MM.1S (cell line): ENCODE data around the gene CSH2.
"Not testable (repeated sequence)": the region's sequence is repeated elsewhere in the genome, so short reads cannot be mapped to it uniquely, and the experiment has no call there.

Experiments used
- DNase-seq: peaks from one replicate; pipeline ENCODE4 v3.0.0-alpha.2; 2015
- H2AFZ ChIP-seq: fragments of 300-600 bp; sonication (generic); 2 replicates; pipeline ENCODE4 v1.6.0; 2016; ENCODE audit warnings: antibody characterized with exemption, low read length
- H3F3A ChIP-seq: fragments of 300-600 bp; sonication (generic); 2 replicates; pipeline ENCODE4 v1.6.1; 2016; ENCODE audit warnings: mild to moderate bottlenecking, antibody characterized with exemption, low read length, moderate library complexity, mixed read lengths; ENCODE audit not compliant: insufficient read depth
- H3K27ac ChIP-seq: fragments of 300-600 bp; sonication (generic); 2 replicates; pipeline ENCODE4 v1.5.1; 2016; ENCODE audit warnings: mild to moderate bottlenecking, low read length
- H3K27me3 ChIP-seq: fragments of 300-600 bp; sonication (generic); replicated peaks from 2 replicates; pipeline ENCODE4 v1.6.0; 2016; ENCODE audit warnings: low read length; ENCODE audit not compliant: insufficient read depth
- H3K36me3 ChIP-seq: fragments of 300-600 bp; sonication (generic); replicated peaks from 2 replicates; pipeline ENCODE4 v1.6.1; 2016; ENCODE audit warnings: mild to moderate bottlenecking, low read length, mixed read lengths; ENCODE audit not compliant: insufficient read depth
- H3K4me1 ChIP-seq: fragments of 300-600 bp; sonication (generic); 2 replicates; pipeline ENCODE4 v1.6.1; 2016; ENCODE audit warnings: low read length, mixed read lengths
- H3K4me2 ChIP-seq: fragments of 300-600 bp; sonication (generic); 2 replicates; pipeline ENCODE4 v1.6.0; 2016; ENCODE audit warnings: low read depth, low read length
- H3K4me3 ChIP-seq: fragments of 300-600 bp; sonication (generic); 2 replicates; pipeline ENCODE4 v1.5.1; 2016; ENCODE audit warnings: low read length, mixed read lengths
- H3K79me2 ChIP-seq: fragments of 300-600 bp; sonication (generic); 2 replicates; pipeline ENCODE4 v1.6.1; 2016; ENCODE audit warnings: mixed run types, low read length, mixed read lengths
- H3K9ac ChIP-seq: fragments of 300-600 bp; sonication (generic); 2 replicates; pipeline ENCODE4 v1.6.1; 2016; ENCODE audit warnings: low read length, mixed read lengths
- H3K9me2 ChIP-seq: fragments of 300-600 bp; sonication (generic); replicated peaks from 2 replicates; pipeline ENCODE4 v1.6.1; 2016; ENCODE audit warnings: mild to moderate bottlenecking, low read length, mixed read lengths; ENCODE audit not compliant: insufficient read depth
- H3K9me3 ChIP-seq: fragments of 300-600 bp; sonication (generic); replicated peaks from 2 replicates; pipeline ENCODE4 v1.6.1; 2016; ENCODE audit warnings: mild to moderate bottlenecking, low read length, mixed read lengths; ENCODE audit not compliant: insufficient read depth
- H4K20me1 ChIP-seq: fragments of 300-600 bp; sonication (generic); 2 replicates; pipeline ENCODE4 v1.6.1; 2016; ENCODE audit warnings: mild to moderate bottlenecking, low read length, moderate library complexity, mixed read lengths; ENCODE audit not compliant: insufficient read depth
- EZH2 ChIP-seq: fragments of 300-600 bp; sonication (generic); optimal IDR thresholded peaks from 2 replicates; pipeline ENCODE3; 2017; ENCODE audit warnings: low read depth, mild to moderate bottlenecking, antibody characterized with exemption, low read length, mixed read lengths
- EZH2phosphoT487 ChIP-seq: fragments of 300-600 bp; sonication (generic); IDR thresholded peaks from 2 replicates; pipeline ENCODE4 v1.6.1; 2018; ENCODE audit warnings: antibody characterized with exemption, low read length
- TF ChIP-seq, protein P1 (sequence below): fragments of 300-600 bp; sonication (generic); IDR thresholded peaks from 2 replicates; pipeline ENCODE4 v1.5.1; 2016; ENCODE audit warnings: antibody characterized with exemption, low read length, mixed read lengths

The CSH2 gene

DNA sequence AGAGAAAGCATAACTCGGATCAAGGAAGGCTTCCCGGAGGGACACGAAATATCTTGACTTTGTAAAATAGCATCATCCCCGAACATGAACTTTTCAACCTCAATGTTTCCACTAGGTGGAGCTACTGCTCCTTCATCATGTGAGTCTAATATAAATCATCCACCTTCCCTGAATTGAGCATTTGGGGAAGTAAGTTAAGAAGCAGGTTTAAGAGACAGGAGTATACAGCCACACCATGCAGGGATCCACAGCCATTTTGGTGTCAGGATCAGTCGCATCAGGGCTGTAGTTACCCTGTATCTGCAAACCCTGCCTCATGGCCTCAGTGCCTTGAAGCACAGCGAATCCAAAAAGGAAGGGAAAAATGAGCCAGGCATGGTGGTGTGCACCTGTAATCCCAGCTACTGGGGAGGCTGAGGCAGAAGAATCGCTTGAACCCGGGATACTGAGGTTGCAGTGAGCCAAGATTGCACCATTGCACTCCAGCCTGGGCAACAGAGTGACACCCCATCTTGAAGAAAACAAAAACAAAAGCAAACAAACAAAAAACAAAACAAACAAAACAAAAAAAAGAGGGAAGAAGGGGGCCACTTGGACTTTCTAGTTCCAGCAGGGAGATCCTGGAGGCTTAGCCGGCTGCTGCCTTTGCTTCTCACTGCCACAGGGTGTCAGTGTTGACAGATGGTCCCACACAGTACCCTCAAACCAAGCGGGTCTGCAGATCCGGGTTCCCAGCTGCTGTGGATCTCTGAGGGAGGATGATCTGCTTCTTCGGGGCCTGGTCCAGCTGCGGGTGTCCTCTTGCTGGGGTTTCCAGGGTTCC, 15.8 kb upstream of the CSH2 start:
- H3K9me3 ChIP-seq, H3K9ac ChIP-seq, H2AFZ ChIP-seq, H3K27ac ChIP-seq, H3K9me2 ChIP-seq, H3F3A ChIP-seq, H3K4me3 ChIP-seq, H3K4me1 ChIP-seq, H3K27me3 ChIP-seq, H3K79me2 ChIP-seq, H3K36me3 ChIP-seq, H4K20me1 ChIP-seq: not testable (repeated sequence)
- DNase-seq = peak; percentile 56
- H3K4me2 ChIP-seq = peak overlapping the region; percentile 39; the same call in 1 of the 2 replicates
- TF ChIP-seq, protein P1, sequence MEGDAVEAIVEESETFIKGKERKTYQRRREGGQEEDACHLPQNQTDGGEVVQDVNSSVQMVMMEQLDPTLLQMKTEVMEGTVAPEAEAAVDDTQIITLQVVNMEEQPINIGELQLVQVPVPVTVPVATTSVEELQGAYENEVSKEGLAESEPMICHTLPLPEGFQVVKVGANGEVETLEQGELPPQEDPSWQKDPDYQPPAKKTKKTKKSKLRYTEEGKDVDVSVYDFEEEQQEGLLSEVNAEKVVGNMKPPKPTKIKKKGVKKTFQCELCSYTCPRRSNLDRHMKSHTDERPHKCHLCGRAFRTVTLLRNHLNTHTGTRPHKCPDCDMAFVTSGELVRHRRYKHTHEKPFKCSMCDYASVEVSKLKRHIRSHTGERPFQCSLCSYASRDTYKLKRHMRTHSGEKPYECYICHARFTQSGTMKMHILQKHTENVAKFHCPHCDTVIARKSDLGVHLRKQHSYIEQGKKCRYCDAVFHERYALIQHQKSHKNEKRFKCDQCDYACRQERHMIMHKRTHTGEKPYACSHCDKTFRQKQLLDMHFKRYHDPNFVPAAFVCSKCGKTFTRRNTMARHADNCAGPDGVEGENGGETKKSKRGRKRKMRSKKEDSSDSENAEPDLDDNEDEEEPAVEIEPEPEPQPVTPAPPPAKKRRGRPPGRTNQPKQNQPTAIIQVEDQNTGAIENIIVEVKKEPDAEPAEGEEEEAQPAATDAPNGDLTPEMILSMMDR = peak; percentile 36

DNA sequence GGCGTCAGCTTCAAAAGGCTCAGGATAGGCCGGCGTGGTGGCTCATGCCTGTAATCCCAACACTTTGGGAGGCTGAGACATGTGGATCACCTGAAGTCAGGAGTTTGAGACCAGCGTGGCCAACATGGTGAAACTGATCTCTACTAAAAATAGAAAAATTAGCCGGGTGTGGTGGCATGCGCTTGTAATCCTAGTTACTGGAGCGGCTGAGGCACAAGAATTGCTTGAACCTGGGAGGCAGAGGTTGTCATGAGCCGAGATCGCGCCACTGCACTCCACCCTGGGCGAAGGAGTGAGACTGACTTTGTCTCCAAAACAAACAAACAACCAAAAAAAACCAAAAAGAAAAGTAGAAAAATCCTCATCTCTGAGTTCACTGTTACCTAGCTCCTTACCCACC, 11.6 kb upstream of the CSH2 start:
- peaks cover 12% of the 10 kb centered on the region for H3K27me3 ChIP-seq
- not testable (repeated sequence) for H3K27ac ChIP-seq, H2AFZ ChIP-seq, H3K79me2 ChIP-seq, H3K4me1 ChIP-seq, H4K20me1 ChIP-seq, H3K9ac ChIP-seq, H3K9me3 ChIP-seq, H3K9me2 ChIP-seq, H3K36me3 ChIP-seq, H3K4me3 ChIP-seq, DNase-seq, H3K4me2 ChIP-seq, H3F3A ChIP-seq

DNA sequence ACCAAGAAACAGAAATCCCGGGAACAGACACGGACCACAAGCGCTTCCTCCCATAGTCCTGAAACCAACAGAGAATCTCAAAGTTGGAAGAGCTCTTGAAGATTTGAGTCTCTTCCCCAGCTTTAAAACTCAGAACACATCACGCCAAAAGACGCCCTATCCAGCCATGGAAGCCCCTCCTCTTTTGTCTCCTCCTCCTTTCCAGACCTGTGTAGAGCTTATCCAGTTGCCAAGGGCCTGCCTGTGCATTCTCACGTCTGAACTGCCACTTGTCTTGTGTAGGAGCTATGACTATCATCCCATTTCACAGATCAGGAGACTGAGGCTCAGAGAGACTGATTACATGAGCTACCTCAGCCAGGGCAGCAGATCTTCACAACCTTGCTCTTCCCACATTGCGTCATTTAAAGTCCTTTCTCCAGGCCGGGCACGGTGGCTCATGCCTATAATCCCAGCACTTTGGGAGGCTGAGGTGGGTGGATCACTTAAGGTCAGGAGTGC, 9.2 kb upstream of the CSH2 start:
- H3K79me2 ChIP-seq, H3K27ac ChIP-seq, H3K4me2 ChIP-seq, H3K9me2 ChIP-seq, H2AFZ ChIP-seq, H3K9me3 ChIP-seq, H4K20me1 ChIP-seq, H3K9ac ChIP-seq, H3K36me3 ChIP-seq, H3K4me1 ChIP-seq, DNase-seq, H3F3A ChIP-seq, H3K4me3 ChIP-seq: not testable (repeated sequence)
- peaks cover 20% of the 10 kb centered on the region for H3K27me3 ChIP-seq

GRCh38 chr17:63881935-63882601, 8.6 kb upstream of the CSH2 start, which contains the start of gene GH2:
GH2 (minus strand) TSS chr17:63881944; CDS start chr17:63881801, 143 bp downstream.
- Histone ChIP-seq H3K9me2 (no peaks in the 10 kb centered on the region), H3K79me2 (no peaks in the 10 kb centered on the region), H2AFZ (no peak within 1 kb of the TSS), H3K4me1 (no peaks in the 10 kb centered on the region), H4K20me1 (no peaks in the 10 kb centered on the region), H3K9me3 (no peaks in the 10 kb centered on the region), H3K9ac (no peak within 1 kb of the TSS), H3K4me3 (no peak within 1 kb of the TSS), H3F3A (no peaks in the 10 kb centered on the region), H3K4me2 (0 out of 2 replicates have a peak within 1 kb of the TSS, but pooled peaks have one; percentile 5), H3K36me3 (no peaks in the 10 kb centered on the region), H3K27me3 (peaks cover 20% of the 10 kb centered on the region), H3K27ac (no peak within 1 kb of the TSS)
- TF ChIP-seq EZH2 = no peak
- TF ChIP-seq, protein P1 = peak; percentile 54
- no peak for TF ChIP-seq EZH2phosphoT487
- peak; percentile 53 for DNase-seq

DNA sequence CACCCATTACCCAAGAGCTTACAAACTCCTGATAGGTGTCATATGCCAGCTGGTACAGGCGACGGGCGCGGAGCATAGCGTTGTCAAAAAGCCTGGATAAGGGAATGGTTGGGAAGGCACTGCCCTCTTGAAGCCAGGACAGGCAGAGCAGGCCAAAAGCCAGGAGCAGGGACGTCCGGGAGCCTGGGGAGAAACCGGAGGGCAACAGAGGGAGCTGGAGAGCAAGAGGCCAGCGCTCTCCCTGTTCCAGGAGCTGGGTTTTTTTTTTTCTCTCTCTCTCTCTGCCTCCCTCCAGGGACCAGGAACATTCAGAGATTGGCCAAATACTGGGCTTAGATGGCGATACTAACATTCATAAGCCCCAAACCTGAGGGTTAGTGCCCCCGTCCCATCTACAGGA, 7.9 kb upstream of the CSH2 start:
- not testable (repeated sequence) for H3K9me3 ChIP-seq, H3K4me3 ChIP-seq, H2AFZ ChIP-seq, H3K36me3 ChIP-seq, H3F3A ChIP-seq, H3K79me2 ChIP-seq, H3K9me2 ChIP-seq, H3K4me2 ChIP-seq, H3K27ac ChIP-seq, DNase-seq, H3K4me1 ChIP-seq, H3K9ac ChIP-seq, H4K20me1 ChIP-seq
- H3K27me3 ChIP-seq = peaks cover 20% of the 10 kb centered on the region
